NT2/D1 (cell line): ENCODE data around the gene ADCY7.

Source experiments
- DNase-seq: peaks from one replicate; pipeline ENCODE4 v3.0.0-alpha.2; 2011; ENCODE audit warnings: low read depth, low spot score
- H3K27me3 ChIP-seq: 2 replicates; pipeline ENCODE4 v1.6.0; 2011; ENCODE audit warnings: mild to moderate bottlenecking; ENCODE audit not compliant: insufficient read length, insufficient read depth
- H3K36me3 ChIP-seq: 2 replicates; pipeline ENCODE4 v1.6.1; 2011; ENCODE audit warnings: mild to moderate bottlenecking, low read length, mixed read lengths; ENCODE audit not compliant: insufficient read depth, insufficient read length
- H3K4me1 ChIP-seq: 2 replicates; pipeline ENCODE4 v1.5.1; 2011; ENCODE audit not compliant: insufficient read depth, insufficient read length
- H3K4me3 ChIP-seq: 2 replicates; pipeline ENCODE4 v1.5.1; 2011; ENCODE audit warnings: low read depth; ENCODE audit not compliant: insufficient read length
- H3K9ac ChIP-seq: 2 replicates; pipeline ENCODE4 v1.6.0; 2011; ENCODE audit warnings: low read depth; ENCODE audit not compliant: insufficient read length
- H3K9me3 ChIP-seq: 2 replicates; pipeline ENCODE4 v1.5.1; 2011; ENCODE audit warnings: mild to moderate bottlenecking, low read length; ENCODE audit not compliant: insufficient read depth
- SUZ12 ChIP-seq: IDR thresholded peaks from 2 replicates; pipeline ENCODE4 v1.6.1; 2011; ENCODE audit not compliant: insufficient read length, insufficient read depth; ENCODE audit errors: extremely low read depth
- YY1 ChIP-seq: IDR thresholded peaks from 2 replicates; pipeline ENCODE4 v1.6.1; 2011; ENCODE audit not compliant: insufficient read length, insufficient read depth
- ZNF274 ChIP-seq: IDR thresholded peaks from 2 replicates; pipeline ENCODE4 v1.6.1; 2011; ENCODE audit warnings: mild to moderate bottlenecking, low read depth, low read length

Gene ADCY7

DNA sequence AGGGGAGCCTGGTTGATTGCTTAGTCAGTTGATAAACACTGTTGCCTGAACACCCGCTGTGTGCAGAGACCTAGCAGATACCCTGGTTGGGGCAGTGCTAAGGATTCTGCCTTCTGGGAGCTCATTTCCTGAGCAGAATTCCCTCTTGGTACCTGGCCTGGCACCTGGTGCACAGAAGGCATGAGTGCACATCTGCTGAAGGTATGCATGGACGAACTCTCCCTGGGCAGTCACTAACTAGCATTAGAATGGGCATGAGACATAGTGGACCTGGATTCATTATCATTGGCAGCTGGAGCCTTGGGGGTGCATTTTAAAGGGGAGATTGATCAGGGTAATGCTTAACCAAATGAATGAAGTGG is 13.1 kb downstream of the ADCY7 start:
- DNase-seq = peak; percentile 27
- TF ChIP-seq SUZ12 = no peak
- no peak for TF ChIP-seq ZNF274
- peaks cover 11% of the 10 kb centered on the region for H3K4me1 ChIP-seq
- no peaks in the 10 kb centered on the region for H3K27me3 ChIP-seq
- no peak overlapping the region for H3K9ac ChIP-seq
- no peaks in the 10 kb centered on the region for H3K9me3 ChIP-seq
- no peak overlapping the region for H3K4me3 ChIP-seq
- no peaks in the 10 kb centered on the region for H3K36me3 ChIP-seq

DNA sequence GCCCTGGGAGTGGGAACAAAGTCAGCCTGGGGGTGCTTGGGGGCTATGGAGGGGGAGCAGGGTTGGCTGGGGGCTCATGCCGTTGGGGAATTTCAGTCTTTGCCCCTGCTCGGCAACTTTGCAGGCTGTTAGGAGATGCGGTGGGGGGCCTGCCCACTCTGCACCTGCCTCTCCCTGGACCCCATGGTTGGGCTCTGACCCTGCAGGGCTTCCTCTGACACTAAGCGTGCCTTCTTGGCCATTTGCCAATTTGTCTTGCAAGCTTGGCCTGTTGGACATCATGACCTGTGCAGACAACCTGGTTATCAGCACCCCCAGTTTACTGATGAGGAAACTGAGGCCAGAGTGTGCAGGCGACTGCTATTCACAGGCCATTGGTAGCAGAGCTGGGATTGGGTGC is 14.6 kb downstream of the ADCY7 start:
- Histone ChIP-seq H3K9me3 (peaks cover under 1% of the 10 kb centered on the region; the same call in 1 of the 2 replicates), H3K4me1 (peaks cover 11% of the 10 kb centered on the region), H3K4me3 (no peak overlapping the region), H3K27me3 (no peaks in the 10 kb centered on the region), H3K9ac (no peak overlapping the region), H3K36me3 (no peaks in the 10 kb centered on the region)
- no peak for TF ChIP-seq SUZ12
- TF ChIP-seq YY1 = no peak
- TF ChIP-seq ZNF274 = no peak
- DNase-seq = no peak

DNA sequence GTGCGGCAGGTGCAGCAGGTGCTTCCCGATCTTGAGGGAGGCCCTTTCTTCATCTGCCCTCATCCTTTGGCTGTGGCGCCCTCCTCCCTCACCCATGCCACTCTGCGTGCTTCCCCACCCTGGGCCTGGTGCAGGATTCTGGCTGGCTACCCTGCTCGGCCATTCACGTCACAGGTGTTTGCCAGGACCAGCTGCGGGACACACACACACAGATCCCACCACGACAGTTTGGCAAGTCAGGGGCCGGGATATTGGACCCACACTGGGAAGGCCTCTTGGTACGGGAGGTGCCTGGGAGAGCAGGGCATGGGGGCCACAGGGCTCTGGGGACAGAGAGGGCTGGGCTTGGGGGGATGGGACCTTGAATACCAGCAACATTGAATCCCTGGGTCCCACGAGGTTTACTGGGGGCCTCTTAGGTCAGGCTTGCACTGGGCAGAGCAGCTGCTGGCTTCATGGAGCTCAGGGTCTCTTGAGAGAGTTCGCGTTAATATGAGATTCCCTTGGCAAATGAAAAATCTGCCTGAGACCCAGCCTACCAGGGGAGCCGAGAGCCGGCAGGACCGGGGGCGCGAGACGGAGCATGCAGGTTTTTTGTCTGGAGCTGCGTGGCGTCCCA is 15.1 kb downstream of the ADCY7 start:
- peaks cover 11% of the 10 kb centered on the region for H3K4me1 ChIP-seq
- peaks cover 2% of the 10 kb centered on the region for H3K36me3 ChIP-seq
- TF ChIP-seq SUZ12 = no peak
- TF ChIP-seq ZNF274 = no peak
- no peak for TF ChIP-seq YY1
- H3K9me3 ChIP-seq = peaks cover 7% of the 10 kb centered on the region
- H3K9ac ChIP-seq = no peak overlapping the region
- no peaks in the 10 kb centered on the region for H3K27me3 ChIP-seq
- H3K4me3 ChIP-seq = no peak overlapping the region
- DNase-seq = no peak

DNA sequence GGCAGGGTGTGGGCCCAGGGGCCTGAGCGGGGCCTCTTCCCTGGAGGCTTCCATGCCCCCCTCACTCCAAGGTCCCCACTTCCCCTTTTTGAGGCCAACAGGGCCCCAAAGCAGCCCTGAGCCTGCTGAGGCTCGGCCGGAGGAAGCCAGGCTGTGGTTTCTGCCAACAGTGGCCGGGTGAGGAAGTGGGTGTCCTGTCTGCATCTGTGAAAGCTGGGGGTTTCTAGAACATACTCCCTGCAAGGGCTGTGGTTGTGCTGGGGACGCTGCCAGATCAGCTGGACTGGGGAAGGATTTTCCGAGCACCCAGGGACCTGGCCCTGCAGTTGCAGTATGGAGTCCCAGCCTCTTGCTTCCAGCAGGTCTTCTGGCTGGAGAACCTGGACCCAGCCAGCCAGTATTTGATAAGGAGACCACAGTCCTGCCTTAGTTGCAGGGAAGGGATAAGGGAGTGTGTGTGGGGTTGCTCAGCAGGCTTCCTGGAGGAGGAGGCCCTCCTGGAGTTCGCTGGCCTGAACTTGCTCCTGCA is 15.7 kb downstream of the ADCY7 start:
- H3K4me3 ChIP-seq = no peak overlapping the region
- peaks cover 11% of the 10 kb centered on the region for H3K4me1 ChIP-seq
- H3K36me3 ChIP-seq = peaks cover 6% of the 10 kb centered on the region
- no peak for DNase-seq
- H3K27me3 ChIP-seq = no peaks in the 10 kb centered on the region
- no peak overlapping the region for H3K9ac ChIP-seq
- TF ChIP-seq YY1 (no peak), SUZ12 (no peak), ZNF274 (no peak)
- H3K9me3 ChIP-seq = peaks cover 12% of the 10 kb centered on the region

DNA sequence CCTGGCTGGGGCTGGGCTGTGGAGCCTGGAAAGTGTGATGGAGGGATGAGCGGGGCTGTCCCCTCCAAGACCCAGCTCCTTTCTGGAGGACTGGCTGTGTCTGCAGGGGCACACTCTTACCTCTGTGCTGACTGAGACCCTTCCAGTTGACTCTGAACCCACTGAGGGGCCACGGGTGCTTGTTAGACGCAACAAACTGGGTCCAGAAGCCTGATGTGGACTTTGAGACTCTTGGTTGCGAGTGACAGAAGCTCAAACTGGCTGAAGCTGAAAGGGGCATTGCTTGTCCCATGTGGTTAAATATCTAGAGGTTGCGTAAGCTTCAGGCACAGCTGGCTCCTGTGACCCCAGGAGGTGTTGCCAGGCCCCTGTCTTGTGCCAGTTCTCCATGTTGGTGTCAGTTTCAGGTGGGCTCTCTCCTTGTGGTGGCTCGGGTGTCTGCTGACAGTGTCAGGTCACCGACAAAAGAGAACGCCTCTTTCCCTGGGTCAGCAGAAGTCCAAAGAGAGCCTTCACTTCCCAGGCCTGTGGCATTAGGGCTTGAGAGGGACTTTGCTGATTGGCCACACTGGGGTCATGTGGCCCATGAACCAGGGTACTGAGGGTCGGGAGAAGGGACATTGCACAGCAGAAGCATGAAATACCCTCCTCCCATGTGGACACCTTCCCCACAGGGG is 16.7 kb downstream of the ADCY7 start:
- no peak for DNase-seq
- H3K36me3 ChIP-seq = peaks cover 11% of the 10 kb centered on the region
- no peak overlapping the region for H3K9ac ChIP-seq
- no peak for TF ChIP-seq SUZ12
- TF ChIP-seq ZNF274 = no peak
- no peak for TF ChIP-seq YY1
- peaks cover 11% of the 10 kb centered on the region for H3K4me1 ChIP-seq
- H3K9me3 ChIP-seq = peaks cover 14% of the 10 kb centered on the region
- no peaks in the 10 kb centered on the region for H3K27me3 ChIP-seq
- H3K4me3 ChIP-seq = no peak overlapping the region

DNA sequence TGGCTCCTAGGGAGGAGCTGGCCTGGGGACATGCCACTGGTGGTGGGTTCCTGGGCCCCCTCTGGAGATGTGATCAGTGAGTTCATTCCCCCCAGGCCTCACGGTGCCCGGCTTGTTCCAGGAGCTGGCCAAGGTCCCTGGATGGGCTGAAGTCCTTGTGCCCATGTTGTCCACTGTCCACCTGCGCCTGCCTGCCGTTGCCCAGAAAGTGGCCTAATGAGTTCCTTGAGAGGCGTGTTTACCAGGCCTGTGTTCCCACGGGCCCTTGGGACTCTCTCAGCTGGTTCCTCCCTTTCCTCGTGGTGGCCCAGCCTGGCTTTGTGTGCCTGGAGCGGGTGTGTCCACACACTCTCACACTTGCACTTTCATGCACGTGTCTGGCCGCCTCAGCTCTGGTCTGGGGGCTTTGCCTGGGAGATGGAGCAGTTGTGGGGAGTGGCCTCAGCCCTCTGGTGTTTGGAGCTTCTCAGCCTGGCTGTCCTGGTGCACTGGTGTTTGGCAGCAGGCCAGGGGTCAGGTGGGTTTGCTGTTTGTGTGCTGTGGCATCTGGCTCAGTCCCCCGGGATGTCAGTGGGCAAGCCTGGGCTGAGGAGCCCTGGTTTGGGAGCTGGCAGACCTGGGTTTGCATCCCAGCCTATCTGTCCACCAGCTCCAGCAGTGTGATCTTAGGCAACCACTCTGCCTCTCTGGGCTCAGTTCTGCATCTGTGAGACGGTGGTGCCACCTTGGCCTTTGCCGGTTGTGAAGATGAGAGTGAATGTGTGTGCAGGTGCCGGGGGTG is 18.0 kb downstream of the ADCY7 start:
- no peak for TF ChIP-seq ZNF274
- no peak for TF ChIP-seq SUZ12
- TF ChIP-seq YY1 = no peak
- peaks cover 11% of the 10 kb centered on the region for H3K4me1 ChIP-seq
- H3K36me3 ChIP-seq = peaks cover 19% of the 10 kb centered on the region
- peaks cover 14% of the 10 kb centered on the region for H3K9me3 ChIP-seq
- no peaks in the 10 kb centered on the region for H3K27me3 ChIP-seq
- no peak overlapping the region for H3K4me3 ChIP-seq
- no peak for DNase-seq
- H3K9ac ChIP-seq = no peak overlapping the region
